Right ventricle myocardium superior (tissue), 1 donor: ENCODE results near the gene DCT. TPM values are rescaled to one million over a fixed set of nuclear protein-coding genes. Genes with fewer than 3 reads are reported as not detected.
"Not testable (repeated sequence)": the region's sequence is repeated elsewhere in the genome, so short reads cannot be mapped to it uniquely, and the experiment has no call there.

Experiments used
- ATAC-seq: fragments of 200-7000 bp; cut with Tn5 transposase; one replicate; pipeline ENCODE4 v1.9.1; 2020; ENCODE audit warnings: mild to moderate bottlenecking; ENCODE audit not compliant: poor library complexity
- DNase-seq: peaks from one replicate; pipeline ENCODE4 v3.0.0-alpha.2; 2020
- intact Hi-C: fragments of 100-400 bp; cut with DNase I; formaldehyde crosslinking; loops from one replicate; pipeline ENCODE4 v1.11.2; 2022
- long read RNA-seq: library from polyadenylated mRNA; unstranded; transcript quantifications from one replicate; pipeline ENCODE4 v2.0.0, GENCODE V29; 2021
- total RNA-seq: library from RNA; stranded (reverse); fragmentation: NEBNext Ultra II Directional; extraction: Animal tissue kit (Norgen Biotek cat#: 25700); gene quantifications from one replicate; pipeline ENCODE4 v1.2.1, GENCODE V29; 2021
- donor health status: DM: no; HTN: yes; CAD: no; lungs with severe emphysema.

DCT gene
- 0.22 TPM for total RNA-seq
- long read RNA-seq = 0 reads

GRCh38 chr13:94479616-94480015 is at the start of gene DCT:
TSS of gene DCT (minus strand) at chr13:94479682. CDS start at chr13:94479255, 427 bp downstream.
- intact Hi-C loops = no loop called here
- no peak for ATAC-seq
- DNase-seq = no peak

GRCh38 chr13:94526956-94527355 is 47.5 kb upstream of the DCT start:
- DNase-seq, ATAC-seq, intact Hi-C loops: not testable (repeated sequence)

GRCh38 chr13:94525781-94526180 is 46.3 kb upstream of the DCT start:
- intact Hi-C loops = no loop called here
- no peak for DNase-seq
- no peak for ATAC-seq

- ATAC-seq = no peak
- intact Hi-C loops = no loop called here
- DNase-seq = no peak
These were observed 44.9 kb upstream of the DCT start for GRCh38 chr13:94524407-94524806.

GRCh38 chr13:94520001-94520400 is 40.5 kb upstream of the DCT start:
- ATAC-seq (no peak), DNase-seq (no peak)
- intact Hi-C loops = no loop called here

- ATAC-seq = no peak
- intact Hi-C loops = no loop called here
- no peak for DNase-seq
These were observed 37.0 kb upstream of the DCT start for GRCh38 chr13:94516456-94516855.

GRCh38 chr13:94515911-94516310 is 36.4 kb upstream of the DCT start:
- ATAC-seq = no peak

GRCh38 chr13:94515374-94515773 is 35.9 kb upstream of the DCT start:
- ATAC-seq = no peak

More at GRCh38 chr13:94515911-94516310, 36.4 kb upstream of the DCT start:
- DNase-seq = no peak
- intact Hi-C loops = no loop called here

GRCh38 chr13:94513026-94513425 is 33.5 kb upstream of the DCT start:
- intact Hi-C loops = no loop called here
- DNase-seq = no peak
- ATAC-seq = no peak

More at GRCh38 chr13:94515374-94515773, 35.9 kb upstream of the DCT start:
- no peak for DNase-seq
- intact Hi-C loops = no loop called here

- no peak for DNase-seq
- intact Hi-C loops = no loop called here
- ATAC-seq = peak; percentile 48
These were observed 26.2 kb upstream of the DCT start for GRCh38 chr13:94505730-94506129.

GRCh38 chr13:94503851-94504250 is 24.4 kb upstream of the DCT start:
- intact Hi-C loops = no loop called here
- DNase-seq = no peak

GRCh38 chr13:94498831-94499230 is 19.3 kb upstream of the DCT start:
- intact Hi-C loops, ATAC-seq, DNase-seq: not testable (repeated sequence)

More at GRCh38 chr13:94503851-94504250, 24.4 kb upstream of the DCT start:
- no peak for ATAC-seq

GRCh38 chr13:94495806-94496205 is 16.3 kb upstream of the DCT start:
- DNase-seq = no peak
- intact Hi-C loops = no loop called here
- ATAC-seq = no peak

GRCh38 chr13:94494026-94494425 is 14.5 kb upstream of the DCT start:
- ATAC-seq = no peak
- DNase-seq = no peak
- intact Hi-C loops = no loop called here

GRCh38 chr13:94487043-94487442 is 7.6 kb upstream of the DCT start:
- intact Hi-C loops = no loop called here
- DNase-seq = no peak
- ATAC-seq = no peak

- DNase-seq (no peak), ATAC-seq (peak; percentile 56)
- intact Hi-C loops = no loop called here
These were observed 4.5 kb upstream of the DCT start for GRCh38 chr13:94483970-94484369.

- ATAC-seq (peak; percentile 51), DNase-seq (peak; percentile 47)
- intact Hi-C loops = no loop called here
These were observed 2.5 kb upstream of the DCT start for GRCh38 chr13:94481941-94482340.

GRCh38 chr13:94480672-94481145 is 1.2 kb upstream of the DCT start:
- DNase-seq (no peak), ATAC-seq (peak; percentile 75)
- intact Hi-C loops = no loop called here

- no peak for ATAC-seq
- intact Hi-C loops = no loop called here
These were observed 569 bp downstream of the DCT start for GRCh38 chr13:94478913-94479312.

GRCh38 chr13:94470126-94470525 is 9.4 kb downstream of the DCT start:
- no peak for DNase-seq
- intact Hi-C loops = no loop called here
- no peak for ATAC-seq

More at GRCh38 chr13:94478913-94479312, 569 bp downstream of the DCT start:
- DNase-seq = no peak

- no peak for ATAC-seq
- DNase-seq = no peak
- intact Hi-C loops = no loop called here
These were observed 14.7 kb downstream of the DCT start for GRCh38 chr13:94464771-94465170.
